ENCODE results near the gene DENND1C. TPM values are rescaled to one million over a fixed set of nuclear protein-coding genes. Genes with fewer than 3 reads are reported as not detected.
A peak's percentile ranks its signal among the peaks of the same experiment; 100 is the strongest.

DENND1C gene
- total RNA-seq, 1 donor from 2014 or later = 8.7 TPM

DNA sequence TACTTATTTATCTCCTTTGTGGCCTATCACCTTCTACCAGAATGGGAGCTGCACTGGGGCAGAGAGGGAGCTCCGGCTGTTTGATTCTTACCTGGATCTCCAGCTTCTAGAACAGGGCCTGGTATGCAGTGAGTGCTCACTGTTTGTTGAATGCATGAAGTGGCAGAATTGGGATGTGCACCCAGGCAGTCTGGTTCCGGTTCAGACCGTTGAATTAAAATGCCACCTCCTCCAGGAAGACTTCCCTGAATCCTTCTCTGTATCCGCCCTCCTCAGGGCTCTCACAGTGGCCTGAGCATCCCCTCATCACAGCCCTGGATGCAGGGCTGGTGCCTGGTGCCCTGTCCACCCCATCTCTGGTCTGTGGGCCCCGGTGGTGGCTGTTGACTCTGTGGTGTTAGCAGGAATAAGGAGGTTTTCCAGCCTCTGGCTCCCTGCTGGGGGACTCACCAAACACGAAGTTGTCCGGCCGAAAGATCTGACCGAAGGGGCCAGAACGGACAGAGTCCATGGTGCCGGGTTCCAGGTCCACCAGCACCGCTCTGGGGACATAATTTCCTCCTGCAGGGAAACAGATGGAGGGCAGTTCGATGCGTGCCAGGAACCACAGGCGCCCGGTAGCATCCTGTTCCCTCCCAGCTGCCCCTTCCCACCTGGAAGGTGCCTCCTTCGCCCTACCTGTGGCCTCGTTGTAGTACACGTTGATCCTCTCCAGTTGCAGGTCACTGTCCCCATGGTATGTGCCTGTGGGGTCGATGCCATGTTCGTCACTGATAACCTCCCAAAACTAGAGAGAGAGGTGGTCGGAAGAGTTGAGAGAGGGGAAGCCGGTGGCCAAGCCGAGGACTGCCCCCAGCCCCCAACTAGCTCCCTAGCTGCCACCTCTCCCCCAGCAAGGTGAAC lies 19.5 kb upstream of the DENND1C start:
- intact Hi-C loops (cut with DNase I) = no loop called here

DNA sequence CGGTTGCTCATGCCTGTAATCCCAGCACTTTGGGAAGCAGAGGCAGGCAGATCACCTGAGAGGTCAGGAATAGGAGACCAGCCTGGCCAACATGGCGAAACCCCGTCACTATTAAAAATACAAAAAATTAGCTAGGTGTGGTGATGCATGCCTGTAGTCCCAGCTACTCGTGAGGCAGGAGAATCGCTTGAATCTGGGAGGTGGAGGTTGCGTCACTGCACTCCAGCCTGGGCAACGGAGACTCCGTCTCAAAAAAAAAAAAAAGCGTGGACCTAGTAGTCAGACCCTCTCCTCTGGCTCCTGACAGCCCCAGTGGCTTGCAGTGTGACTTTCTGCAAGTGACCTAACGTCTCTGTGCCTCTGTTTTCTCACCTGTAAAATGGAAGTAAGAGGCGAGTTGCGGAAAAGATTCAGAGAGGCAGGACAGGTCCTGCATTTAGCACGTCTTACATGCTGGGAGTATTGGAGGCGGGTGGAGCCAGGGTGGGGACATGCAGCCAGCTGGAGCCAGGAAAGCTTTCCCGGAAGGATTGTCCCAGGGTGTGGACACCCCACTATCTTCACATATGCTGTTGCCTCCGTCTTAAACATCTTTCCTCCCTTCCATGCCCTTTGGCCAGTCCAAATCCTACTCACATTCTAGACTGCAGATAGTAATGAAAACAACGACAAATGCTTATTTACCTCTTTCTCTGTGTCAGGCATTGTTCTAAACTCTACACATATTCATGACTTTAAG lies 17.6 kb upstream of the DENND1C start:
- intact Hi-C loops (cut with DNase I) = no loop called here
- TF ChIP-seq, protein P1, sequence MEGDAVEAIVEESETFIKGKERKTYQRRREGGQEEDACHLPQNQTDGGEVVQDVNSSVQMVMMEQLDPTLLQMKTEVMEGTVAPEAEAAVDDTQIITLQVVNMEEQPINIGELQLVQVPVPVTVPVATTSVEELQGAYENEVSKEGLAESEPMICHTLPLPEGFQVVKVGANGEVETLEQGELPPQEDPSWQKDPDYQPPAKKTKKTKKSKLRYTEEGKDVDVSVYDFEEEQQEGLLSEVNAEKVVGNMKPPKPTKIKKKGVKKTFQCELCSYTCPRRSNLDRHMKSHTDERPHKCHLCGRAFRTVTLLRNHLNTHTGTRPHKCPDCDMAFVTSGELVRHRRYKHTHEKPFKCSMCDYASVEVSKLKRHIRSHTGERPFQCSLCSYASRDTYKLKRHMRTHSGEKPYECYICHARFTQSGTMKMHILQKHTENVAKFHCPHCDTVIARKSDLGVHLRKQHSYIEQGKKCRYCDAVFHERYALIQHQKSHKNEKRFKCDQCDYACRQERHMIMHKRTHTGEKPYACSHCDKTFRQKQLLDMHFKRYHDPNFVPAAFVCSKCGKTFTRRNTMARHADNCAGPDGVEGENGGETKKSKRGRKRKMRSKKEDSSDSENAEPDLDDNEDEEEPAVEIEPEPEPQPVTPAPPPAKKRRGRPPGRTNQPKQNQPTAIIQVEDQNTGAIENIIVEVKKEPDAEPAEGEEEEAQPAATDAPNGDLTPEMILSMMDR (IDR thresholded peaks at IDR 0.05) = no peak
- H3K9me3 ChIP-seq = no peaks in the 10 kb centered on the region
- ATAC-seq = no peak
- peaks cover 29% of the 10 kb centered on the region for H3K27me3 ChIP-seq
- H3K27ac ChIP-seq = no peak overlapping the region
- DNase-seq = no peak
- peaks cover 10% of the 10 kb centered on the region for H3K4me1 ChIP-seq
- H3K36me3 ChIP-seq = no peaks in the 10 kb centered on the region
- no peak overlapping the region for H3K4me3 ChIP-seq

More for the DNA sequence above, 19.5 kb upstream of the DENND1C start:
- Histone ChIP-seq H3K27me3 (peaks cover 29% of the 10 kb centered on the region), H3K4me3 (peak overlapping the region; percentile 39), H3K27ac (no peak overlapping the region), H3K9me3 (no peaks in the 10 kb centered on the region), H3K36me3 (no peaks in the 10 kb centered on the region), H3K4me1 (peaks cover 10% of the 10 kb centered on the region)
- ATAC-seq = no peak
- TF ChIP-seq, protein P1 (IDR thresholded peaks at IDR 0.05) = no peak
- no peak for DNase-seq

DNA sequence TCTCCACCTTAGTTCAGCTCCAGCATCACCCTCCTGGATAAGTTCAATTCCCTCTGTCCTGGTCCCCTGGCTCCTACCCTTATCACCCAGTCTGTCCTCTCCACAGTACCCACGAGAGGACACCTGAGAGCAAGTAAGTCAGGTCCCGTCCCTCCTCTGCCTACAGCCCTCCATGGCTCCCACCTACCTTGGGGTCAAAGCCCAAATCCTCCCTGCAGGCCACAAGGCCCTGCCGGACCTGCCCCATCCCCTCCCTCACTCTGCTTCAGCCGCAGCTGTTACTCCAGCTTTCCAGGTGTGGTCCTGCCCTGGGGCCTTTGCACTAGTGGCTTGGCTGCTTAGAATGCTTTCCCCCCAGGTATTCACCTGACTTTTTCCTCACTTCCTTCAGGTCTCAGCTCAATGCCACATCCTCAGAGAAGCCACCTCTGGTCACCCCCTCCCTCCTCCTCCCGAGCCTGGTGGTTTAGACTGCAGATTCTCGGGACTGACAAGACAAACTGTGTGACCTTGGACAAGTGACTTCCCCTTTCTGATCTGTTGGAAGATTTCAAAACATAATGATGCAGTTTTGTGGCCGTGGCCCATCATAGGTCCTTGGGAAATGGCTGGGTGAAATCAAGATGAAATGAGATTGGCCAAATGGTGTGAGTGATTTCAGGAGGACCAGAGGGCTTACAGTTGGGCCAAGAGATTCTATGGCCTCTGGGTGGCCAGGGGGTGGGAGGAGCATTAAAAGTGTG lies 16.9 kb upstream of the DENND1C start:
- DNase-seq (no peak), ATAC-seq (peak; percentile 71)
- Histone ChIP-seq H3K9me3 (no peaks in the 10 kb centered on the region), H3K27me3 (peaks cover 28% of the 10 kb centered on the region), H3K27ac (no peak overlapping the region), H3K36me3 (no peaks in the 10 kb centered on the region), H3K4me3 (no peak overlapping the region), H3K4me1 (peaks cover 10% of the 10 kb centered on the region)
- intact Hi-C loops (cut with DNase I) = no loop called here
- TF ChIP-seq, protein P1 (IDR thresholded peaks at IDR 0.05) = no peak

DNA sequence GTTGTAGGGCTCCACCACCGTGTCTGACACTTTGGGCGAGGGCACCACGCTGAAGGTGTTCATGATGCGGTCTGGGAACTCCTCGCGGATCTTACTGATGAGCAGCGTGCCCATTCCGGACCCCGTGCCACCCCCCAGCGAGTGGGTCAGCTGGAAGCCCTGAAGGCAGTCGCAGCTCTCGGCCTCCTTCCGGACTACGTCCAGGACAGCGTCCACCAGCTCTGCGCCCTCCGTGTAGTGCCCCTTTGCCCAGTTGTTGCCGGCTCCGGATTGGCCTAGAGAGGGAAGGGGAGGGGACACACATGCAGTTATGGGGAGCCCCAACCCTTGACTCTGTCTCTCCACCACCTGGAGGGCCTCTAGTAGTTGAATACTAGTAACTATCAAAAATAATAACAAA lies 14.4 kb upstream of the DENND1C start:
- no peak overlapping the region for H3K27ac ChIP-seq
- no peak for ATAC-seq
- H3K36me3 ChIP-seq = no peaks in the 10 kb centered on the region

More for the DNA sequence above, 14.4 kb upstream of the DENND1C start:
- intact Hi-C loops (cut with DNase I) = no loop called here
- TF ChIP-seq, protein P1 (IDR thresholded peaks at IDR 0.05) = no peak
- DNase-seq = no peak
- Histone ChIP-seq H3K27me3 (peaks cover 3% of the 10 kb centered on the region), H3K4me1 (no peaks in the 10 kb centered on the region), H3K9me3 (no peaks in the 10 kb centered on the region), H3K4me3 (no peak overlapping the region)
